Astrocyte of the cerebellum (primary cell): ENCODE data around the gene CSF1R.

Source experiments
- DNase-seq: peaks from one replicate; pipeline ENCODE4 v3.0.0-alpha.2; 2011; ENCODE audit warnings: low read depth
- H3K4me3 ChIP-seq: 2 replicates; pipeline ENCODE4 v1.5.1; 2011; ENCODE audit warnings: mild to moderate bottlenecking, low read depth, low read length, moderate library complexity
- in situ Hi-C: cut with HindIII; loops from 2 replicates; pipeline ENCODE4 v1.10.0; 2017; ENCODE audit warnings: low sequenced_read_pairs
- TF ChIP-seq, protein P1 (sequence below): IDR thresholded peaks from 2 replicates; pipeline ENCODE4 v1.5.1; 2012; ENCODE audit warnings: low read length, low read depth, moderate library complexity, mild to moderate bottlenecking; ENCODE audit errors: missing control alignments

Gene CSF1R

DNA sequence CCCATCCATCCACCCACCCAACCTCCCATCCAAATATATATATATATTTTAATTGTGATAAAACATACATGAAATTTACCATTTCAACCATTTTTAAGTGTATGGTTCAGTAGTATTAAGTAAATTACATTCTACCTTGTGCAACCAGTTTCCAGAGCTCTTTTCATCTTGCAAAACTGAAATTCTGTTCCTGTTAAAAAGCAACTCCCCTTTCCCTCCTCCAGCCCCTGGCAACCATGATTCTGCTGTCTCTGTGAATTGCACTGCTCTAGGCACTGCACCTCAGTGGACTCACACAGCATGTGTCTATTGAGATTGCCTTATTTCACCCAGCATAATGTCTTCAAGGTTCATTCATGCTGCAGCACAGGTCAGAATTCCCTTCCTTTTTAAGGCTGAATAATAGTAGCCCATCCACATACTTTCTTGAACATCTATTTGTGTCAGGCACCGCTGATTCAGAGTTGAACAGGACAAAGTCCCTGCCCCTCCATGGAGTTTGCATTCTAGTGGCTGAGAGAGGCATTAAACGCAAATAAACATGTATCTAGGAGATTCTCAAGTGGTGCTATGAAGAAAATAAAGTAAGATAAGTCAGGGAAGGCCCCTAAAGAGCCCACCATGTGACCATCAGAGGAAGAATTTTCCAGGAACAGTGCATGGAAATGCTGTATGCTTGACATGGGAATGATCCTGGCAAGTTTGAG is 24.0 kb downstream of the CSF1R start:
- TF ChIP-seq, protein P1, sequence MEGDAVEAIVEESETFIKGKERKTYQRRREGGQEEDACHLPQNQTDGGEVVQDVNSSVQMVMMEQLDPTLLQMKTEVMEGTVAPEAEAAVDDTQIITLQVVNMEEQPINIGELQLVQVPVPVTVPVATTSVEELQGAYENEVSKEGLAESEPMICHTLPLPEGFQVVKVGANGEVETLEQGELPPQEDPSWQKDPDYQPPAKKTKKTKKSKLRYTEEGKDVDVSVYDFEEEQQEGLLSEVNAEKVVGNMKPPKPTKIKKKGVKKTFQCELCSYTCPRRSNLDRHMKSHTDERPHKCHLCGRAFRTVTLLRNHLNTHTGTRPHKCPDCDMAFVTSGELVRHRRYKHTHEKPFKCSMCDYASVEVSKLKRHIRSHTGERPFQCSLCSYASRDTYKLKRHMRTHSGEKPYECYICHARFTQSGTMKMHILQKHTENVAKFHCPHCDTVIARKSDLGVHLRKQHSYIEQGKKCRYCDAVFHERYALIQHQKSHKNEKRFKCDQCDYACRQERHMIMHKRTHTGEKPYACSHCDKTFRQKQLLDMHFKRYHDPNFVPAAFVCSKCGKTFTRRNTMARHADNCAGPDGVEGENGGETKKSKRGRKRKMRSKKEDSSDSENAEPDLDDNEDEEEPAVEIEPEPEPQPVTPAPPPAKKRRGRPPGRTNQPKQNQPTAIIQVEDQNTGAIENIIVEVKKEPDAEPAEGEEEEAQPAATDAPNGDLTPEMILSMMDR: no peak
- in situ Hi-C loops: no loop called here
- no peak overlapping the region for H3K4me3 ChIP-seq
- DNase-seq: no peak

DNA sequence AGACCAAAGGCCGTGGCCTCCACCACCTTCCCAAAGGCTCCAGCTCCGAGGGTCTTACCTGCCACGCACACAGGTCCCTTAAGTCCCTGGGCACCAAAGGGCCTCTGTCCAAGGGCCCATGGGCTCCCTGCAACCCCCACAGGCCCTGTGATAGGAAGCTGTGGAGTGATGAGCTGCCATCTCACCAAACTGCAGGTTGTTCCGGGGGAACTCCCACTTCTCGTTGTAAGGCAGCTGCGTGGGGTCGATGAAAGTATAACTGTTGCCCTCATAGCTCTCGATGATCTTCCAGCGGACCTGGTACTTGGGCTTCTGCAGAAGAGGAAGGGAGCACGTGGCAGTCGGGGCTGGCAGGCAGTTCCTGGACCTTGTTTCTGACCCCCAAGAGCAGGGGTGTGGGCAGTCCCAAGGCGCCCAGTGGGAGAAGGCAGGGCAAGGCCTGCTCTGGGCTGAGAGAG is 24.8 kb downstream of the CSF1R start:
- DNase-seq: no peak
- no peak overlapping the region for H3K4me3 ChIP-seq

DNA sequence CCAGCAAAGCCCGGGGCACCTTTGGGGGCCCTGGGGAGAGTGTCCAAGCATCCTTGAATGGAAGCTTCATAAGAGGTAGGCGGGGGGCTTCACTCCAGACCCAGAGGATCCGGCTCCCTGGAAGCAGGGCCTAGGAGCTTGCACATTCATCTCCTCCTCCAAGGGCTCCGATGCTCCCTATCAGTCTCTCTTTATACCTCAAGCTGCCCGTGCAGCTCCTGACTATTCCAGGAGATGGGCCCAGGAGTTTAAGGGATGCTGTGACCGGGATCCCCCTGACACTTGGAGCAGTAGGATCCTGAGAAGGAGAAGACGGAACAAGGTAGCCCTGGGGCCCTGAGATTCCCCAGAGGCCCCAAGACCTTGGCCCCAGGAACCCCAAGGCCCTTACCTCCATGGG is 25.9 kb downstream of the CSF1R start:
- DNase-seq: no peak
- TF ChIP-seq, protein P1: no peak
- no peak overlapping the region for H3K4me3 ChIP-seq
- in situ Hi-C loops: no loop called here

More for the DNA sequence above, 24.8 kb downstream of the CSF1R start:
- TF ChIP-seq, protein P1: no peak
- in situ Hi-C loops: no loop called here

DNA sequence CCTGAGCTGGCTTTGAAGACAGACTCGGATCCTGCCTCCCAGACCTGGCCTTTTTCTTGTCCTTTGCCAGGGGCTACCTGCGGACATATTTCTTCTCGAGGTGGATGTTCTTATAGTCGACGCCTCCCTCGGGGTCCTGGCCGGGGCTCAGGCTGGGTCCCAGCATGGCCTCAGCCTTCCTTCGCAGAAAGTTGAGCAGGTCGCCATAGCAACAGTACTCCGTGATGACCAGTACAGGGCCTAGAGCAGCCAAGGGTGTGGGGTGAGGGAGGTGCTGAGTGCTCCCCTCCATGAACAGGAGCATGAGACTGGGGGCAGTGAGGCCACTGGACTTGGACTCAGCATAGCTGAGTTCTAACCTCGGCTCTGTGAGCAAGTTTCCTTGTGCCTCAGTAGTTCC is 26.7 kb downstream of the CSF1R start:
- TF ChIP-seq, protein P1: no peak
- in situ Hi-C loops: no loop called here

DNA sequence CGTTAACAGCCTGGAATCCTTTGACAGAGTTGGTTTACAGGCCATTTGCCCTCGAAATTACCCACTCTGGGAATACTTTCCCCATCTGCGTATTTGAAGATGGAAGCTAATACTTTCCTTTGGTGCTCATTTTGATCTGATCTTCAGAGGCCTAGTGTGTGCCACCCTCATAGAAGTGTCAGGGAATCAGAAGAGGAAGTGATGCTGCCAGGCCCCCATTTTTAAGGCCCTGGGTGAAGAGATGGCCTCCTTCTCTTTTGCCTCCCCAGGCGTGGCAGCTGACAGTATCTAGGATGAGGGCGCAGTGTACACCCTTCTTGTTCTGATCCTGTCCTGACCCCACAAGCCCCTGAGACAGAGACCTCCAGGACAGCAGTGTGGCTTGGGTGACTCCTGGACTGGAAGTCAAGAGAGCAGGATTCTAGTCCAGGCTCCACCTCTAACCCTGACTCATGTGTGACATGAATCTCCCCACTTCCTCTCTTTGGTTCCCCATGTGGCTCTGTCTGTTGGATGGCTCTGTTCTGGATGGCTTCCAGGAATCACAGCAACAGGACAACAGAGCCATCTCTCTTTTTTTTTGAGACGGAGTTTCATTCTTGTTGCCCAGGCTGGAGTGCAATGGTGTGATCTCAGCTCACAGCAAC is 27.8 kb downstream of the CSF1R start:
- DNase-seq: no peak
- TF ChIP-seq, protein P1: no peak
- no peak overlapping the region for H3K4me3 ChIP-seq
- in situ Hi-C loops: no loop called here

More for the DNA sequence above, 26.7 kb downstream of the CSF1R start:
- H3K4me3 ChIP-seq: no peak overlapping the region
- no peak for DNase-seq

DNA sequence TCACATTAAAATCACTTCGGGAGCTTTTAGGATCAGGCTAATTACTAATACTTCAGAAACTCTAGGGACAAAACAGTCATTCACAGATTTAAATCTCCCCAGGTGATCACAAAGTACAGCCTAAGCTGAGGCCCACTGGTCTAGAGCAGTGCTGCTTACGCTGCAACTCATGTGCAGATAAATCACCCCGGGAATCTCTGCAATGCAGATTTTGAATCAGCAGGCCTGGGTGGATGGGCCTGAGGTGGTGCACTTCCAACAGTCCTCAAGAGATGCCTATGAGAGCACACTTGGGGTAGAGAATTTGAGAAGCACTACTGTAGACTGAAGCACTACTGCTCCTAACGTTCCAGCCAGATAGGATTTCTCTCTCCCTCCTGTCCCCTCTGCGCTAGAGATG is 28.4 kb downstream of the CSF1R start:
- in situ Hi-C loops: no loop called here
- DNase-seq: no peak
- TF ChIP-seq, protein P1: no peak
- no peak overlapping the region for H3K4me3 ChIP-seq
